ENCODE results near the gene PTBP1.
A peak's percentile ranks its signal among the peaks of the same experiment; 100 is the strongest.

DNA sequence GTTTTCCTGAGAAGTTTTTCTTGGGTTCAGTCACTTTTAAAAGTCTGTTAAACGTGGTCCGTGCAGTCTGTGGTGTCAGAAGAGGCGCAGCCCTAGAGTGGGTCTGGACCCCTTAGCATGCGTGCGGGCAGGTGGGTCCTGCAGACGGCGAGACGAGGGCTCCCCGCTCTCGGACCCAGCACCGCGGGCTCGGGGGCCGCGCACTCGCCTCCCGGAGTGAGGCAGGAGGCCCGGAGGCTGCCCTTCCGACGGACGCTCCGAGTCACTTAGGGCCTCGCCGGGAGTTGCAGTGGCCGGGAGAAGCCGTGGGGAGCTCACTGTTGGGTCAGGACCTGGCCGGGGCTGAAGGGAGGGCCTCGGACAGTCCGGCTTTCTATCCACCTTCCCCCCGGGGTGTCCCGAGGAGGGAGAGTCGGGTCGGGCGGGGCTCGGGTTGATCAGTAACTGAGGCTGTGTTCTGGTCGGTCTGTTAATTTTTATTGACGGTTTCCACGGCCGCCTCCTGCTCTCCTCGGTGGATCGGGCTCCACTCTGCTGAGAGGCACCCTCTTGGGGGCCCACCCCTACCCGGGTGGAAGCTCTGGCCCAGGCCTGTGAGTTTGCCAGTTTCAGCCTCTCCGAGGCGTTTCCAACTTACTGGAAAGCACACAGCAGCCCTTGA is 1.3 kb downstream of the PTBP1 start:
- TF ChIP-seq POLR2AphosphoS5 (IDR thresholded peaks at IDR 0.05; ENCODE audit: low read depth, low read length), result no peak; the same call in 1 of the 2 replicates
- TF ChIP-seq TAF1 (IDR thresholded peaks at IDR 0.05; ENCODE audit: borderline replicate concordance, low read depth, low read length), result no peak
- 0 out of 2 replicates have a peak, but pooled peaks have one; percentile 21 for TF ChIP-seq POLR2A (IDR thresholded peaks at IDR 0.05; ENCODE audit: low read depth, low read length)

Data from GM12892 (cell line).